ENCODE results near the gene EIF2B5.

Gene EIF2B5

GRCh38 chr3:184178521-184179138 is 43.5 kb downstream of the EIF2B5 start:
- Histone ChIP-seq H4K20me1 (ENCODE audit: control insufficient read depth, insufficient read depth, low read depth, low read length) (no peaks in the 10 kb centered on the region), H3K27me3 (ENCODE audit: control insufficient read depth, low read length) (no peaks in the 10 kb centered on the region), H3K4me2 (ENCODE audit: low read length) (no peak overlapping the region), H3K4me3 (ENCODE audit: low read length) (no peak overlapping the region), H3K9me3 (ENCODE audit: control insufficient read depth, insufficient read depth, low read length) (no peaks in the 10 kb centered on the region), H3K36me3 (ENCODE audit: control insufficient read depth, low read length) (peaks cover 70% of the 10 kb centered on the region), H3K9me2 (replicated peaks; ENCODE audit: control insufficient read depth, low read length) (no peaks in the 10 kb centered on the region), H3K4me1 (ENCODE audit: control insufficient read depth, low read length) (peaks cover 26% of the 10 kb centered on the region), H3K27ac (ENCODE audit: low read depth, low read length) (no peak overlapping the region), H3F3A (ENCODE audit: control insufficient read depth, insufficient read depth) (peaks cover 4% of the 10 kb centered on the region; the same call in 1 of the 2 replicates), H3K79me2 (ENCODE audit: control insufficient read depth, low read length) (peaks cover 28% of the 10 kb centered on the region)
- TF ChIP-seq, protein P1, sequence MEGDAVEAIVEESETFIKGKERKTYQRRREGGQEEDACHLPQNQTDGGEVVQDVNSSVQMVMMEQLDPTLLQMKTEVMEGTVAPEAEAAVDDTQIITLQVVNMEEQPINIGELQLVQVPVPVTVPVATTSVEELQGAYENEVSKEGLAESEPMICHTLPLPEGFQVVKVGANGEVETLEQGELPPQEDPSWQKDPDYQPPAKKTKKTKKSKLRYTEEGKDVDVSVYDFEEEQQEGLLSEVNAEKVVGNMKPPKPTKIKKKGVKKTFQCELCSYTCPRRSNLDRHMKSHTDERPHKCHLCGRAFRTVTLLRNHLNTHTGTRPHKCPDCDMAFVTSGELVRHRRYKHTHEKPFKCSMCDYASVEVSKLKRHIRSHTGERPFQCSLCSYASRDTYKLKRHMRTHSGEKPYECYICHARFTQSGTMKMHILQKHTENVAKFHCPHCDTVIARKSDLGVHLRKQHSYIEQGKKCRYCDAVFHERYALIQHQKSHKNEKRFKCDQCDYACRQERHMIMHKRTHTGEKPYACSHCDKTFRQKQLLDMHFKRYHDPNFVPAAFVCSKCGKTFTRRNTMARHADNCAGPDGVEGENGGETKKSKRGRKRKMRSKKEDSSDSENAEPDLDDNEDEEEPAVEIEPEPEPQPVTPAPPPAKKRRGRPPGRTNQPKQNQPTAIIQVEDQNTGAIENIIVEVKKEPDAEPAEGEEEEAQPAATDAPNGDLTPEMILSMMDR (IDR thresholded peaks at IDR 0.05; ENCODE audit: low read depth, low read length, poor library complexity, severe bottlenecking): no peak
- TF ChIP-seq EZH2phosphoT487 (IDR thresholded peaks at IDR 0.05; ENCODE audit: borderline replicate concordance, low read length): no peak

- Histone ChIP-seq H3K4me2 (ENCODE audit: low read length) (no peak overlapping the region), H3K27me3 (ENCODE audit: control insufficient read depth, low read length) (no peaks in the 10 kb centered on the region), H4K20me1 (ENCODE audit: control insufficient read depth, insufficient read depth, low read depth, low read length) (no peaks in the 10 kb centered on the region), H3F3A (ENCODE audit: control insufficient read depth, insufficient read depth) (peaks cover 3% of the 10 kb centered on the region; the same call in 1 of the 2 replicates), H3K36me3 (ENCODE audit: control insufficient read depth, low read length) (peaks cover 83% of the 10 kb centered on the region), H3K27ac (ENCODE audit: low read depth, low read length) (no peak overlapping the region), H3K9me2 (replicated peaks; ENCODE audit: control insufficient read depth, low read length) (no peaks in the 10 kb centered on the region), H3K9me3 (ENCODE audit: control insufficient read depth, insufficient read depth, low read length) (no peaks in the 10 kb centered on the region), H3K79me2 (ENCODE audit: control insufficient read depth, low read length) (peaks cover 25% of the 10 kb centered on the region), H3K4me3 (ENCODE audit: low read length) (no peak overlapping the region), H3K4me1 (ENCODE audit: control insufficient read depth, low read length) (peaks cover 23% of the 10 kb centered on the region)
- TF ChIP-seq, protein P1 (IDR thresholded peaks at IDR 0.05; ENCODE audit: low read depth, low read length, poor library complexity, severe bottlenecking): no peak
- no peak for TF ChIP-seq EZH2phosphoT487 (IDR thresholded peaks at IDR 0.05; ENCODE audit: borderline replicate concordance, low read length)
Measured at GRCh38 chr3:184180165-184180564, 45.0 kb downstream of the EIF2B5 start.

DNA sequence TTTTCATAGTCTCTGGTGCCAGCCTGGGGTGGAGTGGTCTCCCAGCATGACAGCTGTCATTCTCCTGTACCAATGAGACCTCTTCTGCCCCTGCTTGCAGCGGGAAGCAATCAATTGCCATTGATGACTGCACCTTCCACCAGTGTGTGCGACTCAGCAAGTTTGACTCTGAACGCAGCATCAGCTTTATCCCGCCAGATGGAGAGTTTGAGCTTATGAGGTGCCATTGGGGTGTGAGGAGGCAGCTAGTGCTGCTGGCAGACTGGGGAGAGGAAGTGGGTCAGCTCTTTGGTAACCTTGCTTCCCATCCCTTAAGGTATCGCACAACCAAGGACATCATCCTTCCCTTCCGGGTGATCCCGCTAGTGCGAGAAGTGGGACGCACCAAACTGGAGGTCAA is 46.4 kb downstream of the EIF2B5 start:
- H3K9me3 ChIP-seq (ENCODE audit: control insufficient read depth, insufficient read depth, low read length): no peaks in the 10 kb centered on the region
- H3F3A ChIP-seq (ENCODE audit: control insufficient read depth, insufficient read depth): peaks cover 3% of the 10 kb centered on the region; the same call in 1 of the 2 replicates
- no peaks in the 10 kb centered on the region for H4K20me1 ChIP-seq (ENCODE audit: control insufficient read depth, insufficient read depth, low read depth, low read length)
- no peaks in the 10 kb centered on the region for H3K9me2 ChIP-seq (replicated peaks; ENCODE audit: control insufficient read depth, low read length)
- peaks cover 87% of the 10 kb centered on the region for H3K36me3 ChIP-seq (ENCODE audit: control insufficient read depth, low read length)
- H3K4me3 ChIP-seq (ENCODE audit: low read length): no peak overlapping the region
- H3K79me2 ChIP-seq (ENCODE audit: control insufficient read depth, low read length): peaks cover 22% of the 10 kb centered on the region
- no peak for TF ChIP-seq EZH2phosphoT487 (IDR thresholded peaks at IDR 0.05; ENCODE audit: borderline replicate concordance, low read length)
- TF ChIP-seq, protein P1 (IDR thresholded peaks at IDR 0.05; ENCODE audit: low read depth, low read length, poor library complexity, severe bottlenecking): no peak
- H3K4me1 ChIP-seq (ENCODE audit: control insufficient read depth, low read length): peaks cover 15% of the 10 kb centered on the region
- H3K4me2 ChIP-seq (ENCODE audit: low read length): no peak overlapping the region
- H3K27ac ChIP-seq (ENCODE audit: low read depth, low read length): no peak overlapping the region
- no peaks in the 10 kb centered on the region for H3K27me3 ChIP-seq (ENCODE audit: control insufficient read depth, low read length)

Data from DOHH2 (cell line).